Prostate gland (tissue), 2 donors: ENCODE data around the gene MOCS1. TPM values are rescaled to one million over a fixed set of nuclear protein-coding genes. Genes with fewer than 3 reads are reported as not detected.

Experiments
- DNase-seq: peaks from one replicate; pipeline ENCODE4 v3.0.0-alpha.2; 2019; ENCODE audit warnings: low spot score
- H3K27ac ChIP-seq, 2 donors: fragments of 200-600 bp; sonication (generic); 2 replicates each; pipeline ENCODE4 v1.5.1; 2017 to 2019
- H3K27me3 ChIP-seq: fragments of 200-600 bp; sonication (generic); replicated peaks from 2 replicates; pipeline ENCODE4 v1.5.1; 2019; ENCODE audit not compliant: insufficient read depth
- H3K36me3 ChIP-seq, 2 donors: fragments of 200-600 bp; sonication (generic); 1 replicate in 1 of 2; 2 replicates in 1 of 2; pipeline versions ENCODE4 v1.5.1 to v1.8.1; 2017 to 2019
- H3K4me1 ChIP-seq: fragments of 200-600 bp; sonication (generic); replicated peaks from 2 replicates; pipeline ENCODE4 v1.5.1; 2019
- H3K4me3 ChIP-seq, 2 donors: fragments of 200-600 bp; sonication (generic); 2 replicates each; pipeline ENCODE4 v1.5.1; 2017 to 2019
- H3K9me3 ChIP-seq: fragments of 200-600 bp; sonication (generic); 2 replicates; pipeline ENCODE4 v1.5.1; 2017
- POLR2A ChIP-seq: fragments of 450-650 bp; IDR thresholded peaks from one replicate; pipeline ENCODE4 v1.6.1; 2016; ENCODE audit warnings: antibody characterized with exemption, mild to moderate bottlenecking
- POLR2AphosphoS5 ChIP-seq: sonication (generic); formaldehyde crosslinking; IDR thresholded peaks from one replicate; pipeline ENCODE4 v1.6.1; 2017; ENCODE audit warnings: antibody characterized with exemption
- WGBS: methylation state at CpG from one replicate; pipeline ENCODE4 v1.1.5; 2018; 5-methylcytosine and 5-hydroxymethylcytosine counted together
- intact Hi-C: fragments of 100-400 bp; cut with DNase I; formaldehyde crosslinking; loops from one replicate; pipeline ENCODE4 v1.14.2; 2022
- total RNA-seq, 2 donors: library from RNA; depleted of rRNA; stranded (reverse); fragments of >200 nt; gene quantifications; one replicate each; pipeline ENCODE4 v1.1.0, GENCODE V29; 2016
- TF ChIP-seq, protein P1 (sequence below), 4 experiments: fragments of 200-600 bp in 2 of 4; fragments of 450-650 bp in 2 of 4; sonication (generic) in 2 of 4; IDR thresholded peaks; 1 replicate in 3 of 4; 2 replicates in 1 of 4; pipeline ENCODE4 v1.5.1; 2016 to 2019; ENCODE audit warnings: antibody characterized with exemption in 4 of 4, mild to moderate bottlenecking in 2 of 4, moderate library complexity in 2 of 4

MOCS1 gene
- total RNA-seq, 2 donors from 2014 or later = 7.2 to 19.8 TPM

GRCh38 chr6:39899554-39900295 is 34.5 kb downstream of the MOCS1 start:
- no peaks in the 10 kb centered on the region for H3K9me3 ChIP-seq
- H3K4me3 ChIP-seq = no peak overlapping the region
- H3K27ac ChIP-seq = no peak overlapping the region
- intact Hi-C loops = no loop called here
- H3K27me3 ChIP-seq = no peaks in the 10 kb centered on the region
- TF ChIP-seq, protein P1, sequence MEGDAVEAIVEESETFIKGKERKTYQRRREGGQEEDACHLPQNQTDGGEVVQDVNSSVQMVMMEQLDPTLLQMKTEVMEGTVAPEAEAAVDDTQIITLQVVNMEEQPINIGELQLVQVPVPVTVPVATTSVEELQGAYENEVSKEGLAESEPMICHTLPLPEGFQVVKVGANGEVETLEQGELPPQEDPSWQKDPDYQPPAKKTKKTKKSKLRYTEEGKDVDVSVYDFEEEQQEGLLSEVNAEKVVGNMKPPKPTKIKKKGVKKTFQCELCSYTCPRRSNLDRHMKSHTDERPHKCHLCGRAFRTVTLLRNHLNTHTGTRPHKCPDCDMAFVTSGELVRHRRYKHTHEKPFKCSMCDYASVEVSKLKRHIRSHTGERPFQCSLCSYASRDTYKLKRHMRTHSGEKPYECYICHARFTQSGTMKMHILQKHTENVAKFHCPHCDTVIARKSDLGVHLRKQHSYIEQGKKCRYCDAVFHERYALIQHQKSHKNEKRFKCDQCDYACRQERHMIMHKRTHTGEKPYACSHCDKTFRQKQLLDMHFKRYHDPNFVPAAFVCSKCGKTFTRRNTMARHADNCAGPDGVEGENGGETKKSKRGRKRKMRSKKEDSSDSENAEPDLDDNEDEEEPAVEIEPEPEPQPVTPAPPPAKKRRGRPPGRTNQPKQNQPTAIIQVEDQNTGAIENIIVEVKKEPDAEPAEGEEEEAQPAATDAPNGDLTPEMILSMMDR (IDR thresholded peaks at IDR 0.05) = no peak
- TF ChIP-seq POLR2AphosphoS5 (no peak), POLR2A (no peak)
- no peak for DNase-seq
- WGBS = 61% methylated on average over 10 of the region's 10 CpGs
- H3K4me1 ChIP-seq = no peaks in the 10 kb centered on the region
- H3K36me3 ChIP-seq = no peaks in the 10 kb centered on the region

DNA sequence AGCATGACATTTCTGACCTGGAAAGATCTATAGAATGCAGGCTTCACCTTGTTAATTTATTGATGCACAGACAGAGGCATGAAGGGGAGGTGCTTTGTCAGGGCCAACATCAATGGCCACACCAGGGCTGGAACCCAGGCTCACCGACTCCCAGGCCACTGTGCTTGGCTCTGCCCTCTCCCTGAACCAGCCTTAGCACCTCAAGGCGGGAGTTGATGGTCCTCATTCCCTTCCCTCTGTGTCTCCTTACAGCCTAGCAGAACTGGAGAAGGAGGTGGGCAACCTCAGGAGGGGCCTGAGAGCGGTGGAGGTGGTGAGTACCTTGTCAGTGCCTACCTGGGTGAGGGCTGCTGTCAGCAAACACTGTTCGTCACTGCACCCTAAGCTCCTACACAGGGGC is 35.6 kb downstream of the MOCS1 start:
- WGBS = 95% methylated on average over 4 of the region's 4 CpGs
- Histone ChIP-seq H3K4me3 (no peak overlapping the region), H3K4me1 (no peaks in the 10 kb centered on the region), H3K36me3 (no peaks in the 10 kb centered on the region), H3K27me3 (no peaks in the 10 kb centered on the region), H3K27ac (no peak overlapping the region), H3K9me3 (no peaks in the 10 kb centered on the region)
- TF ChIP-seq POLR2AphosphoS5 (no peak), POLR2A (no peak)
- TF ChIP-seq, protein P1 (IDR thresholded peaks at IDR 0.05) = no peak
- intact Hi-C loops = no loop called here
- DNase-seq = no peak

DNA sequence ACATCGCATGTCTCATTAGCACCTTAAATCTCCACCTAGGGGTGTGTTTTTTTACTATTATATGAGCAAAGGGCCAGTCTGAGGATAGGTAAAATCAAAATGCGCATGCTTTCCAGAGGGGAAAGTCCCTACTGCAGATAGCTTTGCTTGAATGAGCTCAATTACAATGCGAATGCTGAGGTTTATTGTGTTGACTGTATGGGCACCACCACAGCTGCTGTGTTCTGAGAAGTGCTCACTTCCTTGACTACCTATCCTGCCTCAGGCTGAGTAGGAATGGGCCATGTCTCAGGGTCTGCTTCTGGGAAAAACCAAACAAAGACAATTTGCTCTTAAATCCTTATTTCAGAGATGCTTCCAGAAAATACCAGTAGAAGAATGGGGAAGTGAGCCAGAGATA is 36.6 kb downstream of the MOCS1 start:
- DNase-seq = no peak
- Histone ChIP-seq H3K4me1 (no peaks in the 10 kb centered on the region), H3K27ac (no peak overlapping the region), H3K9me3 (no peaks in the 10 kb centered on the region), H3K27me3 (no peaks in the 10 kb centered on the region), H3K4me3 (no peak overlapping the region), H3K36me3 (no peaks in the 10 kb centered on the region)
- TF ChIP-seq POLR2AphosphoS5 (no peak), POLR2A (no peak)
- TF ChIP-seq, protein P1 (IDR thresholded peaks at IDR 0.05) = no peak
- intact Hi-C loops = no loop called here
- WGBS = 71% methylated on average over 3 of the region's 3 CpGs

GRCh38 chr6:39896701-39897100 is 37.6 kb downstream of the MOCS1 start:
- 93% methylated on average over 12 of the region's 12 CpGs for WGBS
- Histone ChIP-seq H3K27me3 (no peaks in the 10 kb centered on the region), H3K4me3 (no peak overlapping the region), H3K36me3 (no peaks in the 10 kb centered on the region), H3K4me1 (no peaks in the 10 kb centered on the region), H3K27ac (no peak overlapping the region), H3K9me3 (no peaks in the 10 kb centered on the region)
- TF ChIP-seq POLR2A = no peak
- no peak for TF ChIP-seq POLR2AphosphoS5
- TF ChIP-seq, protein P1 (IDR thresholded peaks at IDR 0.05) = no peak
- intact Hi-C loops = no loop called here
- DNase-seq = no peak

GRCh38 chr6:39893286-39893685 is 41.0 kb downstream of the MOCS1 start:
- no peaks in the 10 kb centered on the region for H3K4me1 ChIP-seq
- WGBS = 86% methylated on average over 8 of the region's 8 CpGs
- no peak for TF ChIP-seq POLR2A
- no peak overlapping the region for H3K27ac ChIP-seq
- no peaks in the 10 kb centered on the region for H3K27me3 ChIP-seq
- intact Hi-C loops = loop anchor here (2.0 kb wide), 1 partner anchor 516 kb away; no protein-coding TSS in a partner anchor
- no peaks in the 10 kb centered on the region for H3K36me3 ChIP-seq
- no peaks in the 10 kb centered on the region for H3K9me3 ChIP-seq
- no peak overlapping the region for H3K4me3 ChIP-seq
- no peak for DNase-seq
